Measurements from ENCODE around the gene DDX60. TPM values are rescaled to one million over a fixed set of nuclear protein-coding genes. Genes with fewer than 3 reads are reported as not detected.
"Not testable (repeated sequence)": the region's sequence is repeated elsewhere in the genome, so short reads cannot be mapped to it uniquely, and the experiment has no call there.

DDX60 gene, protein sequence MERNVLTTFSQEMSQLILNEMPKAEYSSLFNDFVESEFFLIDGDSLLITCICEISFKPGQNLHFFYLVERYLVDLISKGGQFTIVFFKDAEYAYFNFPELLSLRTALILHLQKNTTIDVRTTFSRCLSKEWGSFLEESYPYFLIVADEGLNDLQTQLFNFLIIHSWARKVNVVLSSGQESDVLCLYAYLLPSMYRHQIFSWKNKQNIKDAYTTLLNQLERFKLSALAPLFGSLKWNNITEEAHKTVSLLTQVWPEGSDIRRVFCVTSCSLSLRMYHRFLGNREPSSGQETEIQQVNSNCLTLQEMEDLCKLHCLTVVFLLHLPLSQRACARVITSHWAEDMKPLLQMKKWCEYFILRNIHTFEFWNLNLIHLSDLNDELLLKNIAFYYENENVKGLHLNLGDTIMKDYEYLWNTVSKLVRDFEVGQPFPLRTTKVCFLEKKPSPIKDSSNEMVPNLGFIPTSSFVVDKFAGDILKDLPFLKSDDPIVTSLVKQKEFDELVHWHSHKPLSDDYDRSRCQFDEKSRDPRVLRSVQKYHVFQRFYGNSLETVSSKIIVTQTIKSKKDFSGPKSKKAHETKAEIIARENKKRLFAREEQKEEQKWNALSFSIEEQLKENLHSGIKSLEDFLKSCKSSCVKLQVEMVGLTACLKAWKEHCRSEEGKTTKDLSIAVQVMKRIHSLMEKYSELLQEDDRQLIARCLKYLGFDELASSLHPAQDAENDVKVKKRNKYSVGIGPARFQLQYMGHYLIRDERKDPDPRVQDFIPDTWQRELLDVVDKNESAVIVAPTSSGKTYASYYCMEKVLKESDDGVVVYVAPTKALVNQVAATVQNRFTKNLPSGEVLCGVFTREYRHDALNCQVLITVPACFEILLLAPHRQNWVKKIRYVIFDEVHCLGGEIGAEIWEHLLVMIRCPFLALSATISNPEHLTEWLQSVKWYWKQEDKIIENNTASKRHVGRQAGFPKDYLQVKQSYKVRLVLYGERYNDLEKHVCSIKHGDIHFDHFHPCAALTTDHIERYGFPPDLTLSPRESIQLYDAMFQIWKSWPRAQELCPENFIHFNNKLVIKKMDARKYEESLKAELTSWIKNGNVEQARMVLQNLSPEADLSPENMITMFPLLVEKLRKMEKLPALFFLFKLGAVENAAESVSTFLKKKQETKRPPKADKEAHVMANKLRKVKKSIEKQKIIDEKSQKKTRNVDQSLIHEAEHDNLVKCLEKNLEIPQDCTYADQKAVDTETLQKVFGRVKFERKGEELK (N-terminal part only)
- total RNA-seq, result 10 to 100 TPM; 12.3 to 15.2 TPM

DNA sequence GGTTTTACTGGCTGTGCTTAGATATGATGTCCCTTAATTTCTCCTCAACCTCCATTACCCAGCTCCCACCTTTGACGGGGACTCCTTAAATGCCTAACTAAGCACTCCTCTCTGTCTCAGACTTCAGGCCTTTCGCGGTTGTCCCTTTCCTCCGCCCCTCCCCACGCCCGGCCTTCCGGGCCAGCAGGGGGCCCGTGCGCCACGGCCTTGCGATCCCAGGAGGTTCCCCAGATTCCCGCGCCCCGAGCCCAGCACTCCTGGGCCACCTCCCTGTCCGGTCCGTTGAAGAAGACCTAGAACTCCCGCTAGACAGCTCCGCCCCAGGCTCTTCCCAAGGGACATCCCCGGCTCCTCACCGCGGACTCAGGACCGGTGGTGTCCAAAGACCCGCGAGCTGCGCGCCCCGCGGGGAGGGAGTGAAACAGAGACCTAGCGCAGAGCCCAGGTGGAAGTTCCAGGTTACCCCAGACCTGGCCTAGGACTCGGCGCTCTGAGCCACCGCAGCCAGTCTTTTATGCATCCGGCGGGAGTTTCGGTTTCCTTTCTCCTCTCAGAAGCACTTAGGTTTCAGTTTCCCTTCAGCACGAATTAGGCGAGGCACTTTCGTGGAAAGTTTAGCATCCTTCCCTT lies at the start of gene DDX60:
Gene DDX60 (minus strand): TSS at position 487 of the 630 bp plus-strand sequence. CDS start 7,493 bp downstream, outside the sequence.
- ATAC-seq, result peak; percentile 98
- Mint-ChIP-seq H3K27me3 (no peaks in the 10 kb centered on the region), H3K36me3 (peaks cover 10% of the 10 kb centered on the region), H3K4me1 (ENCODE audit: low read depth in 2 of 2) (peaks cover 12 to 42% of the 10 kb centered on the region in 2 donors), H3K27ac (peak within 1 kb of the TSS; percentile 94 to 96), H3K4me3 (peak within 1 kb of the TSS; percentile 91), H3K9me3 (no peaks in the 10 kb centered on the region)
- peak; percentile 90 for DNase-seq (ENCODE audit: low spot score)

DNA sequence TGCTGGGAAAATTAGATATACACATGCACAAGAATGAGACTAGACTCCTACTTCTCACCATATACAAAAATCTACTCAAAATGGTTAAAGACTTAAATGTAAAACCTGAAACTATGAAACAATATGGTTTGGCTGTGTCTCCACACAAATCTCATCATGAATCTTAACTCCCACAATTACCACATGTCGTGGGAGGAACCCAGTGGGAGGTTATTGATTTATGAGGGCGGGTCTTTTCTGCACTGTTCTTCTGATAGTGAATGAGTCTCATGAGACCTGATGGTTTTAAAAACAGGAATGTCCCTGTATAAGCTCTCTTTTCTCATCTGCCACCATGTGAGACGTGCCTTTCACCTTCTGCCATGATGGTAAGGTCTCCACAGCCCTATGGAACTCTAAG lies 48.5 kb upstream of the DDX60 start:
- Mint-ChIP-seq H3K27ac (no peak overlapping the region), H3K4me1 (ENCODE audit: low read depth in 2 of 2) (peaks cover 6 to 9% of the 10 kb centered on the region in 2 donors), H3K36me3 (peaks cover 22% of the 10 kb centered on the region), H3K27me3 (no peaks in the 10 kb centered on the region), H3K4me3 (no peak overlapping the region), H3K9me3 (no peaks in the 10 kb centered on the region)
- ATAC-seq, result no peak
- DNase-seq (ENCODE audit: low spot score), result no peak

DNA sequence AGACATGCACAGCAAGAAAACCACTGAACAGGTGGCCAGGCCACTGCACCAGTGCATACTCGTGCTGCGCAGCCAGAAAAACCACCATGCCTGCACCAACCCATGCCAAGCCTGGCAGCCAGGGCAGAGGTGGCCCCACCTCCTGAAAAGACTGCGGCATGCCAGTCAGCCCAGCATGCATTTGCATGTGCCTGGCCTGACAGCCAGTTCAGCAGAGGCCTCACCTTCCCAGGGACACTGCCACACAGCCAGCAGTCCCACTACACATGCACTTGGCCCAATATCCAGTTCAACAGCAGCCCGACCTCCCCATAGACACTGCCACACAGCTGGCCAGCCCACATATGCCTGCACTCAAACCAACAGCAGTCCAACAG lies 43.5 kb upstream of the DDX60 start:
- Mint-ChIP-seq H3K36me3 (peaks cover 30% of the 10 kb centered on the region), H3K27ac (no peak overlapping the region), H3K4me1 (ENCODE audit: low read depth in 2 of 2) (peaks cover 6 to 9% of the 10 kb centered on the region in 2 donors), H3K27me3 (no peaks in the 10 kb centered on the region), H3K9me3 (no peaks in the 10 kb centered on the region), H3K4me3 (no peak overlapping the region)
- DNase-seq (ENCODE audit: low spot score) (no peak), ATAC-seq (no peak)

DNA sequence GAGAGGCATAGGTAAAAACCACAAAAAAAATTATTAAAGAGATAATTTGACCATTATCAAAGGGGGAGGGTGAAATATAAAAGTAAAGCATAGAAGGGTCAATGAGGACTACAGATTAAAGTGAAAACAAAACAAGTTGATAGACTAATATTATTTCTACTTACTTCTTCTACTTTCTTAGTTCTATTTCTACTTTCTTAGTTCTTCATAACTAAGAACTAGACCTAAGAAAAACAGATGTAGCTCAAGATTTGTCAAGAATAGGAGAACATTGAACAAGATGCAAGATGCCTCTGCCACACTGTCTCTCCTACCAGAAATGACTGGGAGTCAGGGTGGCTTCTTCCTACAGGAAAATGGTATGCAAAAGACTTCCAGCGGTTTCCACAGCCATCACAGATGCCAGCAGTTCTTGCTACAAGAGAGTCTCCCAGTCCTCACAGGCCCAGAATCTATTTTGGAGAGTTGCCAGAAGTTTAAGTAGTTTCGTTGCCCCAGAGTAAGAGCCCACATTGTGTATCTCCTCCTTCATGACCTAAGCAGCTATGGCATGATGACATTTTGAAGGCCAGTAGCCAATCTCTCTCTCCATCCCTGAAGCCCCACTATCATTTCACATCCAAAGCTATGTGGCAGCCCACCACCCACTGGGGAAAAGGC lies 42.9 kb upstream of the DDX60 start:
- DNase-seq (ENCODE audit: low spot score), result no peak
- ATAC-seq, result no peak
- Mint-ChIP-seq H3K4me1 (ENCODE audit: low read depth in 2 of 2) (peaks cover 6 to 9% of the 10 kb centered on the region in 2 donors), H3K4me3 (no peak overlapping the region), H3K27me3 (no peaks in the 10 kb centered on the region), H3K27ac (no peak overlapping the region), H3K9me3 (no peaks in the 10 kb centered on the region), H3K36me3 (peaks cover 31% of the 10 kb centered on the region)

DNA sequence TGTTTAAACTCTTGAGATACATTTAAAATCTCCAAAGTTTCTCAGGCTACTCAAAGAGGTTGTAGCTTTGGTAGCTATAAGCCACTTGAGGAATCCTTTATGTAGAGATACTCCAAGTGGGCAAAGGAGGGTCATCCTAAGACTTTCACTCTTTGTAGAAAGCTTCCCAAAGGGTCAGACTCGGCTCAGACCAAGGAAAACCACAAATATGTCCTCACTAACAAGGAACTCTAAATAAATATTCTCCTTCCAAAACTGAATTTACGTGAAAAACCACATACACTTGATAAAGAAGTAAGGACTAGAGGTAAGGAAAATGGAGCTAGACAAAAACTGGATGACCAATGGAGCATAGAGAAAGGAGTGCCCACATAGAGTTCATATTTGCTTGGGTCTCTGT lies 41.7 kb upstream of the DDX60 start:
- ATAC-seq (no peak), DNase-seq (ENCODE audit: low spot score) (no peak)
- Mint-ChIP-seq H3K36me3 (peaks cover 31% of the 10 kb centered on the region), H3K4me3 (no peak overlapping the region), H3K9me3 (no peaks in the 10 kb centered on the region), H3K4me1 (ENCODE audit: low read depth in 2 of 2) (peaks cover 6 to 9% of the 10 kb centered on the region in 2 donors), H3K27ac (no peak overlapping the region), H3K27me3 (no peaks in the 10 kb centered on the region)

DNA sequence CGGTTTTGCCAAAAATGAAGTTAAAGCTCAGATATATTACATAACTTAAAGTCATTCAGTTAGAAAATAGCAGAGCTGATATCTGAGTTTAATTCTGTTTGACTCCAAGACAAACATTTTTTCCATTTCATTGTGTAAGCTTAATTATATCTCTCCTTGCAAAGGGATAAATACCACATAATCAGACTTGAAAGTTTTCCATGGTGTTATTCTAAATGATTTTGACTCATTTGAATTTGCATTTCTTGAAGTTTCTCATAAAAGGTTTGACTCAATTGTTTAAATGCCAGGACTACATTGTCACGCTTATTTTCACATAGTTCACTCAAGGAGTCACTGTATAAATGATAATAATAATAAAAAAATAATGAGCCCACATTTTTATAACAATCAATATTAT lies 39.4 kb upstream of the DDX60 start:
- no peak for DNase-seq (ENCODE audit: low spot score)
- peaks cover 0 to 2% of the 10 kb centered on the region in 2 donors for H3K4me1 Mint-ChIP-seq (ENCODE audit: low read depth in 2 of 2)
- no peaks in the 10 kb centered on the region for H3K9me3 Mint-ChIP-seq
- no peak for ATAC-seq
- H3K36me3 Mint-ChIP-seq, result peaks cover 34% of the 10 kb centered on the region
- H3K27ac Mint-ChIP-seq, result no peak overlapping the region
- H3K27me3 Mint-ChIP-seq, result no peaks in the 10 kb centered on the region
- H3K4me3 Mint-ChIP-seq, result no peak overlapping the region

DNA sequence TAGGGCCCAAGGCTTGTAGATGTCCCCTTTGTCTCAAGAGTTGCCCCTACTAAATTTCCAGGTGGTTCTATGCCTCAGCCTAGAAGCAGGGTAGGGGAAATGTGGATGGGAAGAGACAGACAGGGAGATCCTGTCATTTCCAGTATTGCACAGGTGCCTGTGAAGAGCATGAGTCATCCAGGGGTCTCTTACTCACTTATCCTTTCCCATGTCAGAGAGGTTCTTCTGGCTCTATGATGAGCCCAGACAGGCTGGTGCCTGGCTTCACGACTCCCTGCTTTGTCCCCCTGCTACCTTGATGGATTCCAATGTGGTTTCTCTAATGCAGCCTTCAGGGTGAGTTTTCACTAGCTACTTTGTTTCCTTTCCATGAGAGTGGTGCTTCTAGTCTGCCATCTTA lies 35.2 kb upstream of the DDX60 start:
- ATAC-seq (no peak), DNase-seq (ENCODE audit: low spot score) (no peak)
- Mint-ChIP-seq H3K27ac (no peak overlapping the region), H3K27me3 (no peaks in the 10 kb centered on the region), H3K36me3 (peaks cover 37% of the 10 kb centered on the region), H3K4me3 (no peak overlapping the region), H3K4me1 (ENCODE audit: low read depth in 2 of 2) (no peaks in the 10 kb centered on the region), H3K9me3 (peaks cover 29% of the 10 kb centered on the region)

DNA sequence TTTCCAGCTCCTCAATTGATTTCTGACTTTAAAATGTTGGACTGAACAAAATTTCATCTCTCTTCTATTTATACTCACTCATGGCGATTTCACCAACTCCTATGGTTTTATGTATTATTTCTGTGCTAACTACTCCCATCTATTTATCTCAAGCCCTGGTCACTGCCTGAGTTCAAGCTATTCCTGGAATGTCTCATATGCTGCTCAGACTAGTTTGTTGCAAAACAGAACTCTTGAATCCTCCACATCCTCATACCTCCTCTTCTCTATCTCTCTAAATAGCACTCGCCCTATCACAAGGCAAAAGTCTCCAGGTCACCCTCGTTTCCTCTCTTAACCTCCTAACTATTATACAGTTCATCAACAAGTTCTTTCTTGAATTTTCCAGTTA lies 19.0 kb upstream of the DDX60 start:
- Mint-ChIP-seq H3K4me3 (no peak overlapping the region), H3K36me3 (peaks cover 13% of the 10 kb centered on the region), H3K4me1 (ENCODE audit: low read depth in 2 of 2) (no peaks in the 10 kb centered on the region), H3K27me3 (peaks cover 0 to 5% of the 10 kb centered on the region in 2 donors), H3K9me3 (no peaks in the 10 kb centered on the region), H3K27ac (no peak overlapping the region)
- DNase-seq (ENCODE audit: low spot score) (no peak), ATAC-seq (no peak)

DNA sequence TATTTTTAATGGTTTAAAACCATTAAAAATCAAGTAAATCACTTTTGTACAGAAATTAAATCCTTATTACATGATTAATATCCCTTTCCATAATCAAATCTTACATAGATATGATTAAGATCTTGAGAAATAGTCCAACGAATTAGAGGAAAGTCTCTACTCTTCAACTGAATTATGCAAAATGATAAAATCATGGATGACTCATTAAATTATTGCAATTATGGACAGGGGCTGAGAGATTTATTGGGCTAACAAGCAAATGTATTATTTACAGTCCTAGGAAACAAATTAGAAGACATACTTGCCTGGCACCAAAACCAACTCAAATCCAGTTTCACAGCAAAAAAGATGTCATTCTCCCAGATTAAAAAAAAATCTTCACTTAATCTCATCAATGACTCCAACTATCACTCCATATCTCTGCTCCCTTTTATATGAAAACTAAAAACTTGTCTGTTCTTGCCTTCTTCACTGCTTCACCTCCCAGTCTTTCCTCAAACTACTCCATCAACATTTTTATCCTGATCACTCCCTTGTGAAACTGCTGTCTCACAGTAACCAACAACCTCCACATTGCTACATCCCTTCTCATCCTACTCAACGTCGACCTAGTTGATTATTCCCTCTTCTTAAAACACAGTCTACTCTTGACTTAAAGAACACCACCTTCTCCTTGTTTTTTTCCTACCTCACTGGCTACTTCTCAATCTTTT lies 18.4 kb upstream of the DDX60 start:
- H3K9me3 Mint-ChIP-seq, result no peaks in the 10 kb centered on the region
- DNase-seq (ENCODE audit: low spot score), result no peak
- ATAC-seq, result no peak
- peaks cover 8% of the 10 kb centered on the region for H3K36me3 Mint-ChIP-seq
- peaks cover 0 to 2% of the 10 kb centered on the region in 2 donors for H3K27me3 Mint-ChIP-seq
- no peak overlapping the region for H3K4me3 Mint-ChIP-seq
- H3K4me1 Mint-ChIP-seq (ENCODE audit: low read depth in 2 of 2), result no peaks in the 10 kb centered on the region
- H3K27ac Mint-ChIP-seq, result no peak overlapping the region

DNA sequence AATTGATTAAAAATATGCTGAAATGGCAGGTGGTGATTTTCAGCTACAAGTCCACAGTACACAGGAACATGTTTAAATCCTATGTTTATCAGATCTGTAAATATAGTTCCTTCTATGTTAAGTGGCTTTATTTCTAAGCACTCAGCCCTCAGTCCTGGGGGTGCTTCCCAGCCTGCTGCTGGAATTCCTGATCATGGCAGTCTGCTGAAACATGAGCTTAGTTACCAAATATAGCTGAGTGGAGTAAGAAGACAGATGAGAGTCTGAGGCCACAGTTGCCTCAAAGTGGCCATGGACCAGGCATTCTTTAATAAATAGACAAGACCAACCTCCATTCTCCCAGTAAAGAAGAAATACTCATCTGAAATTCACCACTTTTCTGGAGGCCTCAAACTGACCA lies 17.1 kb upstream of the DDX60 start:
- H3K4me3 Mint-ChIP-seq, result no peak overlapping the region
- H3K4me1 Mint-ChIP-seq (ENCODE audit: low read depth in 2 of 2), result no peaks in the 10 kb centered on the region
- no peak overlapping the region for H3K27ac Mint-ChIP-seq
- H3K36me3 Mint-ChIP-seq, result no peaks in the 10 kb centered on the region
- DNase-seq (ENCODE audit: low spot score) (no peak), ATAC-seq (no peak)
- H3K27me3 Mint-ChIP-seq, result no peaks in the 10 kb centered on the region
- H3K9me3 Mint-ChIP-seq, result no peaks in the 10 kb centered on the region

DNA sequence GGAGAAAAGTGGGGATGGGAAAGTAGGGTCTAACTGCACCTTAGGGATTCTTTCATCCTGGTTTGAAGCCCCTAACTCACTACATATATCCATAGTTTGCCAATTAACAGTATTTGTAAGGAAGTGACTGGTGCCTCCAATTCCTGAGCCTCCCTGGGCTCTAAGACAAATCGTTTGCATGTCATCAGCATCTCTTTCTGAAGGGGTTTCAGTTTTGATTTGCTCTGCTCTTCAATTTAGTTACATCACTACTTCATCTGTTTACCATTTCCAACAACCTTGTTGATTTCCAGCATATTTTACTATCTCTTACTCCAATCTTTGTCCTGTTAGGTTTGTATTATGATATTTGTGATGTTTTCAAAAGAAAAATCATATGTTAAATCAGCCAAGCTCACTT lies 15.5 kb upstream of the DDX60 start:
- Mint-ChIP-seq H3K4me3 (no peak overlapping the region), H3K4me1 (ENCODE audit: low read depth in 2 of 2) (no peaks in the 10 kb centered on the region), H3K9me3 (no peaks in the 10 kb centered on the region), H3K27ac (no peak overlapping the region), H3K36me3 (no peaks in the 10 kb centered on the region), H3K27me3 (peaks cover 0 to 2% of the 10 kb centered on the region in 2 donors)
- DNase-seq (ENCODE audit: low spot score) (no peak), ATAC-seq (no peak)

DNA sequence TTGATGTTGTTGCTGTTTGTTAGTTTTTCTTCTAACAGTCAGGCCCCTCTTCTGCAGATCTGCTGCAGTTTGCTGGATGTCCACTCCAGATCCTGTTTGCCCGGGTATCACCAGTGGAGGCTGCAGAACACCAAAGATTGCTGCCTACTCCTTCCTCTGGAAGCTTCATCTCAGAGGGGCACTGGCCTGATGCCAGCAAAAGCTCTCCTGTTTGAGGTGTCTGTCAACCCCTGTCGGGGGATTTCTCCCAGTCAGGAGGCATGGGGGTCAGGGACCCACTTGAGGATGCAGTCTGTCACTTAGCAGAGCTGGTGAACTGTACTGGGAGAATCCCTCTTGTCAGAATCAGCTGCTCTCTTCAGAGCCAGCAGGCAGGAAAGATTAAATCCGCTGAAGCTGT lies 12.0 kb upstream of the DDX60 start:
- H3K27me3 Mint-ChIP-seq; H3K4me1 Mint-ChIP-seq (ENCODE audit: low read depth in 2 of 2); DNase-seq (ENCODE audit: low spot score); H3K27ac Mint-ChIP-seq; H3K4me3 Mint-ChIP-seq; ATAC-seq; H3K36me3 Mint-ChIP-seq; H3K9me3 Mint-ChIP-seq: not testable (repeated sequence)

All from natural killer cell treated with Interleukin-12 subunit alpha and Interleukin-12 subunit beta and Interleukin-15 and Interleukin-18, amount 100 ng/mL, for 72 hours (primary cell).